ENCODE data around the gene TBCC. TPM values are rescaled to one million over a fixed set of nuclear protein-coding genes. Genes with fewer than 3 reads are reported as not detected.

Gene TBCC
- total RNA-seq, 1 experiment from 2014 or later = 24.7 TPM

DNA sequence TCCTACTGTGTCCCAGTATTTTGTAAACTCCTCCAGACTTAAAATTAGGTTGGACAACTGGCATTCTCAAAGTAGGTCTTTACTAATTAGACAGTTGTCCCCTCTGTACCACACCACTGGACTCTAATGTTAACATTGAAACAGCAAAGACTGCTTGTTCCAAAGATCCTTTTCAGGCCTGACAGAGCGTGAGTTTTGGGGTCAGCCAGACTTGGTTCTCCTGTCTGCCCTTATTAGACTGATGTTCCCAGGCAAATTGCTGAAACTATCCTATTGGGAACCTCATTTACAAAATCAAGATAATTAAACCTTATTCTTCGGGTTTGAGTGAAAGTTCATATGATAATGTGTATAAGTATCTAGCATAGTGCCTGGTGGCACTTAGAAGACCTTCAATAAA lies 32.2 kb upstream of the TBCC start:
- ChIA-PET POLR2A (interaction anchor here (0.6 to 1.1 kb wide), 2 partner anchors 13 to 14 kb away, joined by 3 to 5 read pairs; no protein-coding TSS in a partner anchor), CTCF (no interaction called here)
- H3K9me3 Mint-ChIP-seq = no peaks in the 10 kb centered on the region
- H3K4me1 Mint-ChIP-seq = peaks cover 30% of the 10 kb centered on the region
- no peak overlapping the region for H3K4me3 Mint-ChIP-seq
- no peaks in the 10 kb centered on the region for H3K36me3 Mint-ChIP-seq
- no peaks in the 10 kb centered on the region for H3K27me3 Mint-ChIP-seq (ENCODE audit: low read depth)
- no peak for ATAC-seq
- TF ChIP-seq NR3C1 (CRISPR knock-in tag; conservative IDR thresholded peaks at IDR 0.05; ENCODE audit: low read depth) (no peak), FOXP4 (CRISPR knock-in tag; IDR thresholded peaks at IDR 0.05) (no peak), JUN (CRISPR knock-in tag; IDR thresholded peaks at IDR 0.05) (no peak), ZNF396 (CRISPR knock-in tag; IDR thresholded peaks at IDR 0.05; ENCODE audit: borderline replicate concordance) (no peak), PRRX2 (CRISPR knock-in tag; IDR thresholded peaks at IDR 0.05) (no peak), ELF4 (CRISPR knock-in tag; IDR thresholded peaks at IDR 0.05; ENCODE audit: low read depth) (no peak), SMAD3 (CRISPR knock-in tag; IDR thresholded peaks at IDR 0.05; ENCODE audit: borderline replicate concordance) (no peak), TEAD1 (CRISPR knock-in tag; IDR thresholded peaks at IDR 0.05) (no peak), CREB1 (CRISPR knock-in tag; IDR thresholded peaks at IDR 0.05) (no peak)
- TF ChIP-seq, protein P1, sequence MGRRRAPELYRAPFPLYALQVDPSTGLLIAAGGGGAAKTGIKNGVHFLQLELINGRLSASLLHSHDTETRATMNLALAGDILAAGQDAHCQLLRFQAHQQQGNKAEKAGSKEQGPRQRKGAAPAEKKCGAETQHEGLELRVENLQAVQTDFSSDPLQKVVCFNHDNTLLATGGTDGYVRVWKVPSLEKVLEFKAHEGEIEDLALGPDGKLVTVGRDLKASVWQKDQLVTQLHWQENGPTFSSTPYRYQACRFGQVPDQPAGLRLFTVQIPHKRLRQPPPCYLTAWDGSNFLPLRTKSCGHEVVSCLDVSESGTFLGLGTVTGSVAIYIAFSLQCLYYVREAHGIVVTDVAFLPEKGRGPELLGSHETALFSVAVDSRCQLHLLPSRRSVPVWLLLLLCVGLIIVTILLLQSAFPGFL (CRISPR knock-in tag; IDR thresholded peaks at IDR 0.05; ENCODE audit: borderline replicate concordance) = no peak
- TF ChIP-seq, protein P2, sequence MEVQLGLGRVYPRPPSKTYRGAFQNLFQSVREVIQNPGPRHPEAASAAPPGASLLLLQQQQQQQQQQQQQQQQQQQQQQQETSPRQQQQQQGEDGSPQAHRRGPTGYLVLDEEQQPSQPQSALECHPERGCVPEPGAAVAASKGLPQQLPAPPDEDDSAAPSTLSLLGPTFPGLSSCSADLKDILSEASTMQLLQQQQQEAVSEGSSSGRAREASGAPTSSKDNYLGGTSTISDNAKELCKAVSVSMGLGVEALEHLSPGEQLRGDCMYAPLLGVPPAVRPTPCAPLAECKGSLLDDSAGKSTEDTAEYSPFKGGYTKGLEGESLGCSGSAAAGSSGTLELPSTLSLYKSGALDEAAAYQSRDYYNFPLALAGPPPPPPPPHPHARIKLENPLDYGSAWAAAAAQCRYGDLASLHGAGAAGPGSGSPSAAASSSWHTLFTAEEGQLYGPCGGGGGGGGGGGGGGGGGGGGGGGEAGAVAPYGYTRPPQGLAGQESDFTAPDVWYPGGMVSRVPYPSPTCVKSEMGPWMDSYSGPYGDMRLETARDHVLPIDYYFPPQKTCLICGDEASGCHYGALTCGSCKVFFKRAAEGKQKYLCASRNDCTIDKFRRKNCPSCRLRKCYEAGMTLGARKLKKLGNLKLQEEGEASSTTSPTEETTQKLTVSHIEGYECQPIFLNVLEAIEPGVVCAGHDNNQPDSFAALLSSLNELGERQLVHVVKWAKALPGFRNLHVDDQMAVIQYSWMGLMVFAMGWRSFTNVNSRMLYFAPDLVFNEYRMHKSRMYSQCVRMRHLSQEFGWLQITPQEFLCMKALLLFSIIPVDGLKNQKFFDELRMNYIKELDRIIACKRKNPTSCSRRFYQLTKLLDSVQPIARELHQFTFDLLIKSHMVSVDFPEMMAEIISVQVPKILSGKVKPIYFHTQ (CRISPR knock-in tag; IDR thresholded peaks at IDR 0.05) = no peak
- 0 out of 2 replicates have a peak overlapping the region, but pooled peaks have one; percentile 60 for H3K27ac Mint-ChIP-seq
- no peak for DNase-seq (ENCODE audit: low spot score)

DNA sequence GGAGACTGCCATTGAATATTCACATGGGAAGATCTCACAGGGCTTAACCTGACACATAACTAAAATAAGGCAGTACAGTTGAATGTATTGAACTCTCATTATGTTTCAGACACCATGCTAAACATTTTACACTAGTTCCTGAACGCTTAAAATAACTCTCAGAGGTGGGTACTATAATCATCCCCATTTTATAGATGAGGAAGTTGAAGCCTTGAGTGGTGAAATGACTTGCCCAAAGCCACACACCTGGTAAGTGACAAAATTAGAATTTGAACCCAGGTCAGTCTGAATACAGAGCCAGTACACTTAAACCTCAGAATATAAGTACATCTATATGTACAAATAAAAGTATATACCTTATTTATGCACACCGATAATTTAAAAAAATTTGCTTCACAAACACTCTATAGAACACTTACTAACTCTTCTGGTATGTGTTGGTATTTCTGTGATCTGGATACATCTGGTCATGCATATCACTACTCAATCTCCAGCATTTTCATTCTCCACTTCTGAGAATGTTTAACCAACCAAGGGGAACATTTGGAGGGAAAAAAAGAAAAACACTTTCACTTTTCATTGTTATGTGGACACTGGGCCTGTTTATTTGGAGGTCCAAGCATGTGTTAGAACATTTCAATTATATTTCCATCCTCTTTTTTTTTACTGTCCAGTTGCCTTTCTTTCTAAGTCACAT lies 31.4 kb upstream of the TBCC start:
- TF ChIP-seq PRRX2 (CRISPR knock-in tag; IDR thresholded peaks at IDR 0.05) (no peak), NR3C1 (CRISPR knock-in tag; conservative IDR thresholded peaks at IDR 0.05; ENCODE audit: low read depth) (no peak), SOX15 (CRISPR knock-in tag; IDR thresholded peaks at IDR 0.05) (no peak), NFE2L1 (CRISPR knock-in tag; IDR thresholded peaks at IDR 0.05) (no peak), NFYB (CRISPR knock-in tag; conservative IDR thresholded peaks at IDR 0.05; ENCODE audit: low read depth) (no peak), ZNF281 (CRISPR knock-in tag; IDR thresholded peaks at IDR 0.05) (no peak), ESRRA (CRISPR knock-in tag; IDR thresholded peaks at IDR 0.05; ENCODE audit: borderline replicate concordance) (no peak), ZBTB21 (CRISPR knock-in tag; IDR thresholded peaks at IDR 0.05; ENCODE audit: borderline replicate concordance) (no peak), TCF7 (CRISPR knock-in tag; IDR thresholded peaks at IDR 0.05; ENCODE audit: low read depth) (no peak), E2F5 (CRISPR knock-in tag; IDR thresholded peaks at IDR 0.05) (no peak), TEAD4 (CRISPR knock-in tag; IDR thresholded peaks at IDR 0.05) (no peak), FOXP1 (CRISPR knock-in tag; IDR thresholded peaks at IDR 0.05; ENCODE audit: borderline replicate concordance) (no peak), RORB (CRISPR knock-in tag; IDR thresholded peaks at IDR 0.05) (no peak)
- TF ChIP-seq, protein P3, sequence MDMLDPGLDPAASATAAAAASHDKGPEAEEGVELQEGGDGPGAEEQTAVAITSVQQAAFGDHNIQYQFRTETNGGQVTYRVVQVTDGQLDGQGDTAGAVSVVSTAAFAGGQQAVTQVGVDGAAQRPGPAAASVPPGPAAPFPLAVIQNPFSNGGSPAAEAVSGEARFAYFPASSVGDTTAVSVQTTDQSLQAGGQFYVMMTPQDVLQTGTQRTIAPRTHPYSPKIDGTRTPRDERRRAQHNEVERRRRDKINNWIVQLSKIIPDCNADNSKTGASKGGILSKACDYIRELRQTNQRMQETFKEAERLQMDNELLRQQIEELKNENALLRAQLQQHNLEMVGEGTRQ (CRISPR knock-in tag; IDR thresholded peaks at IDR 0.05) = no peak
- ChIA-PET CTCF (interaction anchor here (0.6 kb wide), 1 partner anchor 91 kb away, joined by 3 read pairs; no protein-coding TSS in a partner anchor), POLR2A (no interaction called here)
- peaks cover 35% of the 10 kb centered on the region for H3K4me1 Mint-ChIP-seq
- no peaks in the 10 kb centered on the region for H3K9me3 Mint-ChIP-seq
- DNase-seq (ENCODE audit: low spot score) (no peak), ATAC-seq (no peak)
- H3K36me3 Mint-ChIP-seq = no peaks in the 10 kb centered on the region
- no peaks in the 10 kb centered on the region for H3K27me3 Mint-ChIP-seq (ENCODE audit: low read depth)
- H3K4me3 Mint-ChIP-seq = no peak overlapping the region
- H3K27ac Mint-ChIP-seq = no peak overlapping the region
